Neural progenitor cell (in vitro differentiated cells): ENCODE results near the gene CIBAR2.

Experiments used
- CTCF ChIP-seq: fragments of 200-600 bp; sonication (generic); IDR thresholded peaks from 2 replicates; pipeline ENCODE4 v1.5.1; 2017; ENCODE audit warnings: antibody characterized with exemption, mild to moderate bottlenecking
- EZH2 ChIP-seq: fragments of 200-600 bp; sonication (generic); IDR thresholded peaks from 2 replicates; pipeline ENCODE4 v1.6.1; 2017; ENCODE audit warnings: antibody characterized with exemption, mild to moderate bottlenecking, moderate library complexity

GRCh38 chr16:85151079-85151602 is 38.9 kb upstream of the CIBAR2 start:
- TF ChIP-seq CTCF, result no peak
- no peak for TF ChIP-seq EZH2
